Measurements from ENCODE around the gene MTURN. TPM values are rescaled to one million over a fixed set of nuclear protein-coding genes. Genes with fewer than 3 reads are reported as not detected.

The MTURN gene
- total RNA-seq, 2 experiments from 2014 or later = 38.4 to 38.9 TPM

- Histone ChIP-seq H3K4me1 (ENCODE audit: insufficient read depth, low read length) (no peaks in the 10 kb centered on the region), H3K27ac (ENCODE audit: low read depth in 1 of 2, low read length in 2 of 2) (no peak overlapping the region), H3K36me3 (ENCODE audit: insufficient read depth, low read length) (no peaks in the 10 kb centered on the region), H3K4me3 (ENCODE audit: low read length) (no peak overlapping the region), H3K27me3 (ENCODE audit: control insufficient read depth in 1 of 2, insufficient read depth in 2 of 2, low read length in 2 of 2) (no peaks in the 10 kb centered on the region), H3K9me3 (ENCODE audit: control insufficient read depth in 1 of 2, insufficient read depth in 1 of 2, low read length in 2 of 2) (no peaks in the 10 kb centered on the region)
- intact Hi-C loops (cut with DNase I, micrococcal nuclease) = no loop called here
- no peak for DNase-seq
- Mint-ChIP-seq H3K27ac (no peak overlapping the region), H3K4me1 (ENCODE audit: low read depth) (no peaks in the 10 kb centered on the region), H3K4me3 (no peak overlapping the region), H3K36me3 (ENCODE audit: low read depth) (peaks cover 11% of the 10 kb centered on the region), H3K9me3 (no peaks in the 10 kb centered on the region), H3K27me3 (no peaks in the 10 kb centered on the region)
- TF ChIP-seq CTCF (IDR thresholded peaks at IDR 0.05) = no peak
- POLR2A ChIA-PET = no interaction called here
- CTCF ChIA-PET = interaction anchor here (0.8 kb wide), 1 partner anchor 27 kb away, joined by 3 read pairs; no protein-coding TSS in a partner anchor
- ATAC-seq (ENCODE audit: poor library complexity) = no peak
Observed at GRCh38 chr7:30088362-30088761, 46.4 kb upstream of the MTURN start.

- H3K27ac ChIP-seq (ENCODE audit: low read depth in 1 of 2, low read length in 2 of 2) = no peak overlapping the region
- CTCF ChIA-PET = no interaction called here
- intact Hi-C loops (cut with DNase I, micrococcal nuclease) = no loop called here
- H3K36me3 ChIP-seq (ENCODE audit: insufficient read depth, low read length) = no peaks in the 10 kb centered on the region
- H3K4me1 Mint-ChIP-seq (ENCODE audit: low read depth) = no peaks in the 10 kb centered on the region
- H3K4me1 ChIP-seq (ENCODE audit: insufficient read depth, low read length) = no peaks in the 10 kb centered on the region
- TF ChIP-seq CTCF (IDR thresholded peaks at IDR 0.05) = no peak
- peaks cover 2% of the 10 kb centered on the region for H3K9me3 Mint-ChIP-seq
- no peaks in the 10 kb centered on the region for H3K9me3 ChIP-seq (ENCODE audit: control insufficient read depth in 1 of 2, insufficient read depth in 1 of 2, low read length in 2 of 2)
- no peak overlapping the region for H3K27ac Mint-ChIP-seq
- H3K27me3 Mint-ChIP-seq = no peaks in the 10 kb centered on the region
- H3K27me3 ChIP-seq (ENCODE audit: control insufficient read depth in 1 of 2, insufficient read depth in 2 of 2, low read length in 2 of 2) = no peaks in the 10 kb centered on the region
- H3K36me3 Mint-ChIP-seq (ENCODE audit: low read depth) = peaks cover 8% of the 10 kb centered on the region
- H3K4me3 Mint-ChIP-seq = no peak overlapping the region
- POLR2A ChIA-PET = no interaction called here
- H3K4me3 ChIP-seq (ENCODE audit: low read length) = no peak overlapping the region
- ATAC-seq (ENCODE audit: poor library complexity) = no peak
- no peak for DNase-seq
Observed at GRCh38 chr7:30090111-30090510, 44.7 kb upstream of the MTURN start.

GRCh38 chr7:30091491-30091912 lies 43.3 kb upstream of the MTURN start:
- CTCF ChIA-PET = interaction anchor here (0.7 kb wide), 1 partner anchor 483 kb away, joined by 3 read pairs; no protein-coding TSS in a partner anchor
- no peak for DNase-seq
- Mint-ChIP-seq H3K4me3 (no peak overlapping the region), H3K9me3 (peaks cover 2% of the 10 kb centered on the region), H3K4me1 (ENCODE audit: low read depth) (no peaks in the 10 kb centered on the region), H3K36me3 (ENCODE audit: low read depth) (peaks cover 8% of the 10 kb centered on the region), H3K27me3 (no peaks in the 10 kb centered on the region), H3K27ac (no peak overlapping the region)
- no peak overlapping the region for H3K4me3 ChIP-seq (ENCODE audit: low read length)
- intact Hi-C loops (cut with DNase I, micrococcal nuclease) = no loop called here
- no peak for TF ChIP-seq CTCF (IDR thresholded peaks at IDR 0.05)
- no peak overlapping the region for H3K27ac ChIP-seq (ENCODE audit: low read depth in 1 of 2, low read length in 2 of 2)
- H3K36me3 ChIP-seq (ENCODE audit: insufficient read depth, low read length) = no peaks in the 10 kb centered on the region
- ATAC-seq (ENCODE audit: poor library complexity) = no peak
- H3K4me1 ChIP-seq (ENCODE audit: insufficient read depth, low read length) = no peaks in the 10 kb centered on the region
- no peaks in the 10 kb centered on the region for H3K27me3 ChIP-seq (ENCODE audit: control insufficient read depth in 1 of 2, insufficient read depth in 2 of 2, low read length in 2 of 2)
- no peaks in the 10 kb centered on the region for H3K9me3 ChIP-seq (ENCODE audit: control insufficient read depth in 1 of 2, insufficient read depth in 1 of 2, low read length in 2 of 2)
- POLR2A ChIA-PET = no interaction called here

Data from CD4-positive, alpha-beta T cell (primary cell).